Fibroblast of upper back skin (primary cell): Measurements from ENCODE around the gene NDUFAF4.
A peak's percentile ranks its signal among the peaks of the same experiment; 100 is the strongest.

Experiments used
- DNase-seq: peaks from one replicate; pipeline ENCODE4 v3.0.0-alpha.2; 2013

NDUFAF4 gene

GRCh38 chr6:96897396-96898240, at the start of gene NDUFAF4:
Gene NDUFAF4 (minus strand): TSS chr6:96897891. CDS start chr6:96897801, 90 bp downstream.
- peak; percentile 92 for DNase-seq

- no peak for DNase-seq
These were observed 49.4 kb upstream of the NDUFAF4 start for GRCh38 chr6:96947055-96947454.

- no peak for DNase-seq
These were observed 46.0 kb upstream of the NDUFAF4 start for GRCh38 chr6:96943555-96944215.

GRCh38 chr6:96942676-96943075, 45.0 kb upstream of the NDUFAF4 start:
- no peak for DNase-seq

GRCh38 chr6:96940322-96940721, 42.6 kb upstream of the NDUFAF4 start:
- no peak for DNase-seq

GRCh38 chr6:96939007-96939805, 41.5 kb upstream of the NDUFAF4 start:
- DNase-seq, result peak; percentile 41

- DNase-seq, result no peak
These were observed 36.4 kb upstream of the NDUFAF4 start for GRCh38 chr6:96934087-96934486.

GRCh38 chr6:96931198-96931597, 33.5 kb upstream of the NDUFAF4 start:
- DNase-seq, result no peak

GRCh38 chr6:96929741-96930140, 32.0 kb upstream of the NDUFAF4 start:
- DNase-seq, result no peak

GRCh38 chr6:96927660-96928059, 30.0 kb upstream of the NDUFAF4 start:
- no peak for DNase-seq

GRCh38 chr6:96926425-96926824, 28.7 kb upstream of the NDUFAF4 start:
- DNase-seq, result no peak

GRCh38 chr6:96925290-96925687, 27.6 kb upstream of the NDUFAF4 start:
- DNase-seq, result no peak

- no peak for DNase-seq
These were observed 26.3 kb upstream of the NDUFAF4 start for GRCh38 chr6:96923871-96924493.

- DNase-seq, result no peak
These were observed 25.7 kb upstream of the NDUFAF4 start for GRCh38 chr6:96923400-96923799.

GRCh38 chr6:96917098-96917497, 19.4 kb upstream of the NDUFAF4 start:
- no peak for DNase-seq

- DNase-seq, result no peak
These were observed 15.9 kb upstream of the NDUFAF4 start for GRCh38 chr6:96913621-96914020.

GRCh38 chr6:96911751-96912150, 14.1 kb upstream of the NDUFAF4 start:
- no peak for DNase-seq

GRCh38 chr6:96911171-96911570, 13.5 kb upstream of the NDUFAF4 start:
- DNase-seq, result no peak

- DNase-seq, result no peak
These were observed 12.1 kb upstream of the NDUFAF4 start for GRCh38 chr6:96909811-96910210.

GRCh38 chr6:96907498-96907897, 9.8 kb upstream of the NDUFAF4 start:
- DNase-seq, result peak; percentile 4

- DNase-seq, result no peak
These were observed 3.2 kb upstream of the NDUFAF4 start for GRCh38 chr6:96900873-96901272.

GRCh38 chr6:96899451-96899998, 1.8 kb upstream of the NDUFAF4 start:
- no peak for DNase-seq

GRCh38 chr6:96899019-96899418, 1.3 kb upstream of the NDUFAF4 start:
- peak; percentile 58 for DNase-seq
